ENCODE results near the gene ZNF648.

DNA sequence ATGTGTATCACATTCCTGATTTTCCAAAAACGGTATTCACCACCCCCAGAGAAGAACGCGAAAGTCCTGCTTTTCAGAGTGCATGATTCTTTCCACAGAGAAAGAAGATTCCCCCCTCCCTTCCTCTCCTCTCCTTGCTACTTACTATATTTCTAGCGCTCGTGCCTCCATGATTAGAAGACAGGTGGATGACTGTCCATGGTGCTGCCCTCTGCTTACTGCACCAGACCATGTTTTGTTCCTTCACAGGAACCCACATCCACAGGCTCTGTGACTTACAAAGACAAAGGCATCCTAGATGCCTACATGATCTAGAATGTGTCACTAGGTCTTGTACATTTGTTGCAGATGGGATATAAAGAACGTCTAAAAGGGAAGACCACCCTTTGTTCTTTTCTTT, 49.1 kb upstream of the ZNF648 start:
- TF ChIP-seq POLR2A (IDR thresholded peaks at IDR 0.05; ENCODE audit: low read depth, low read length) (no peak), POLR2AphosphoS5 (IDR thresholded peaks at IDR 0.05; ENCODE audit: low read depth, low read length) (no peak)

All from GM12892 (cell line).